NCI-H526 treated with DMSO at 0.1 percent for 48 hours (cell line): ENCODE measurements around the gene KRT8.

Experiments
- DNase-seq: peaks from one replicate; lab custom pipeline; 2025; lab: John Stamatoyannopoulos, UW

The KRT8 gene

DNA sequence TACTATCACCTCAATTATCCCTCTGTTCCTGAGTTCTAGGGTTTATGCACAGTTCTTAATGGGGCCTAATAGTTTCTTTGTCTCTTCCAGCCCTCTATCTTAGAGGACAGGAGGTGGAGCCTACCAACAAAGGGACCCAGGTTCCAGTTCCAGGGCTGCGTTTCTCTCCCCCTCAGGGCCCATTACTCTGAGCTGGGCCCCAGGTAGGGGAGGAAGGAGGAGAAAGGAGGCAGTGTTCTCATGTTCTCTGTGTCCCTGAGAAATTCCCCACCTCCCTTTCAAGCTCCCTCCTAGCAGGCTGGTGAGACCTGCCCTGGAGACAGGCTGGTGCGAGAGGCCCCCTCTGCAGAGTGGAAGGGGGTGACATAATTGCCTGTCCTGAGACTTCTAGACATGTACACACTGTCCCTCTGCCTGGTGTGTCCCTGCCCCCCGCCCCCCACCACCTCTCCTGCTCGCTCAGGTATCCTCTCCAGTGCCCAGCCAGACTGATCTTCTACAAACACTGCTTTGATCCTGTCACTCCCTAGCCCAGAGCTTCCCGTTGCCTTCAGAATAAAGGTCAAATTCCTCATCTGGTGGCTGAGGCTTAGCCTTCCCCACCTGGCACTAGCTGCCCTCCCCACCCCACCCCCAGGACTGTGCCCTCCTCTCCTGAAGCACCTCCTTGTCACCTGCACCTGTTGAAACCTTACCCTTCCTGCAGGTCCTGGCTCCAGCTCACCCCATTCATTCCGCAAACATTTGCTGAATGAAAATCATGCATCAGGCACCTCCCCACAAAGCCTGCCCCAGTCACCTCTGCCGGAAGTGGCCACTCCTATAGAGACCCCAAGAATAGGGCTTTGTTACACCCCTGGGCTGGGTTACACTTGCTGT is 21.1 kb upstream of the KRT8 start:
- peak; percentile 77 for DNase-seq

DNA sequence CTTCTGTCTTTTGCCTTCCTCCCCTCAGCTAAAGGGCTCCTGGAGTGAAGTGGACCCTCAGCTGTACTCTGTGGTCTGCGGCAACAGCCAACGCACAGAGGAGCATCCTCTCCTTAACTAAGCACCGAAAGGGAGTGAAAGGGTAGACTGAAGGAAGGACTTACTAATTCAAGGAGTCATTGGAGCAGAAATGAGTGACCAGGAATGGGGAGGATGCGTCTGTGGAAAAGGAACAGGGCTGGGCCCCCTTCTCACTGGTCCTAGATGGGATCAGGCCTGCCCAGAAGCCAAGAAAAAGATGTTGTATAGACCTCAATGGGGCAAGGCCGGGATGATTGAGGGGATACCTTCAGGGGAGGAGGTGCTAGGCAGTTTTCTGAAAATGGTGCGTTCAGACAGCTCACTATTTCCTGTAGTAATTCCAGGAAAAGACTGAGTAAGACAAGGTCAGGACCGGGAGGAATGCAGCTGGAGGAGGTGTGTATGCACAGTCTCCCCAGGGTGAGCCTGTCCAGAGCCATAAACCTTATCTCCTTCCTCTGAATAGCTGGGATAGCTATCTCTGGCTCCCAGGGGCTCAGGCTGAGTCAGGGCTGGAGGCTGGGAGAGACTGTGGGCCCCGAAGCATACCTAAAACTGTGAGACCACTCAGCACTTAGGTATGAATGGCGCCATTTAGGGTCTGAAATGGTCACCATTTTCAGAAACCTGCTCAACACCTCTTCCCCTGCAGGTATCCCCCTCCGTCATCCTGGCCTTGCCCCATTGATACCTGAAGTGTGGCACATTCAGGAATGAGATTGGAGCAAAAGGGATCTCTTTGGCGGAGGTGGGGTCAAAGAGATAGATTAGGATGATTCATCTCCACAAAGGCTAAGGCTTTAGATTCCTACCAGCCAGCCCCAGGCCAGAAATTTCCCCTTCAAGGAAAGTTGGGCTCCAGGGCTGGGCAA is 20.2 kb upstream of the KRT8 start:
- no peak for DNase-seq

DNA sequence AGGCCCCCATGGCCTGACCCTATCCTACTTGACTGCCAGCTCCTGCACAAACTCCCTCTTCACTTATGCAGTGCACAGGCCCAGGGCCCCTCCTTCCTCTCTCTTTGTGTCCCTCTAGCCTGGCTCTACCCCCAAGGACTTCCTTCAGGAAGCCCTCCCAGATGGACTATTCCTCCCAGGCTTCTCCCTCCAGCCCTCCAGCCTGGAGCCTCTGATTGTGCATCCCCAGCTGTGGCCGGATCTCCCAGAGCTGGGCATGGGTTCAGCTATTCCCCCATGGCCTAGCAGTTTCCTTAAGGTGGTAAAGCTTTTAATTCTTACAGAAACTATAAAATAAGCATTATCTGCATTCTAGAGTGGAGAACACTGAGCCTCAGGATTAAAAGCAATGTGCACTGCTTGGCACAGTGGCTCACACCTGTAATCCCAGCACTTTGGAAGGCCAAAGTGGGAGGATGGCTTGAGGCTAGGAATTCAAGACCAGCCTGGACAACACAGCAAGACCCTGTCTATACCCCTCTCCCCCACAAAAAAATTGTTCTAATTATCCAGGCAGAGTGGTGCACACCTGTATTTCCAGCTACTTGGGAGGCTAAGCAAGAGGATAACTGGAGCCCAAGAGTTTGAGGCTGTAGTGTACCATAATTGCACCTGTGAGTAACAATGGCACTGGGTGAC is 16.8 kb upstream of the KRT8 start:
- DNase-seq, result no peak

DNA sequence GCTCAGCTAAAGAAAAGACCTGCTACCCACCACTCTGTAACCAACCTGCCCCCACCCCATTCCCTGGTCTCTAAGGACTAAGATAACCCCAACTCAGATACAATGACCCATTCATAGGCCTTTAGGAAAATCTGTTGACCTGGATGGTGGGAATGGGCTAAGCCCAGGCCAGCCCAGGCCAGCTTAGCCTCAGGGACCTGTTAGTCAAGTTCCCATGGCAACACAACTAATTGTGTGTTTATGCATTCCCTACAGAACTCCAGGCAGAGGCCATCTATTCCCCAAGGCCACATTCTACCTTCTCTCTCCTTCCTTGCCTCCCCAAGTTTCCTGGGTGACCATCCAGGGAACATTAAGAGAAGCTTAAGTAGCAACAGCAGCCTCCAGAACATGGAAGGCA is 16.1 kb upstream of the KRT8 start:
- DNase-seq, result no peak

DNA sequence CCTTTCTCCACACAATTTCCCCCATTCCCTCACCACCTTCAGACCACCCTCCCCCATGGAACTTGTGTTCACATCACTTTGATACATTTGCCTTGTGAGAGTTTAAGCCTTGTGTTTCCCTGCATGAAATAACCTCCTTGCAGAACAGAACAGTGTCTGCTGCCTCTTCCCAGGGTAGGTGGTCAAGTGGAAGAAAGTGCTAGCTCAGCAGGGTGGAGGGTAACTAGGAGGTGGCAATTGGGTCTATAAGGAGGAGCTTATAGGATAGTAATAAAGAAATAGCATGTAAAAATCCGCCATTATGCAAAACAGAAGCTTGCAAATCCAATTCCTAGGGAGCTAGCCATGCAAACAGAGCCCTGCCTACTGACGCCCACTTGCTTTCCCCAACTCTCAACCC is 13.9 kb upstream of the KRT8 start:
- DNase-seq, result peak; percentile 91

DNA sequence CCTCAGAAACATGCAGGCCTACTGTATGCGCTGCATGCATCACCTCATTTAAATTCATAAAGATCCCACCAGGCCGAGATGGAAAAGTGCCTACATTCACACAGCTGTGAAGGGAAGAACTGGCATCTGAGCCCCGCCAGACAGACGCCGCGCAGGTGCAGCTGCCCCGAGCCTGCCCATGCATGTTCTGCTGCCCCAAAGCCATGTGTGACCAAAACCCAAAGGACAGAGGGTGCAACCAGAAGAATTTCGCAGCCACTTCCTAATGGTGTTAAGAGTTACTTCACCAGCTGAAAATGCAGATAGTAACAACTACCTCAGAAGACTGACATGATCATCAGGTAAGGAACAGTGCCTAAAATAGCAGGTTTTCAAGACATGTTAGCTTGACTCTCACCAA is 13.5 kb upstream of the KRT8 start:
- peak; percentile 50 for DNase-seq

DNA sequence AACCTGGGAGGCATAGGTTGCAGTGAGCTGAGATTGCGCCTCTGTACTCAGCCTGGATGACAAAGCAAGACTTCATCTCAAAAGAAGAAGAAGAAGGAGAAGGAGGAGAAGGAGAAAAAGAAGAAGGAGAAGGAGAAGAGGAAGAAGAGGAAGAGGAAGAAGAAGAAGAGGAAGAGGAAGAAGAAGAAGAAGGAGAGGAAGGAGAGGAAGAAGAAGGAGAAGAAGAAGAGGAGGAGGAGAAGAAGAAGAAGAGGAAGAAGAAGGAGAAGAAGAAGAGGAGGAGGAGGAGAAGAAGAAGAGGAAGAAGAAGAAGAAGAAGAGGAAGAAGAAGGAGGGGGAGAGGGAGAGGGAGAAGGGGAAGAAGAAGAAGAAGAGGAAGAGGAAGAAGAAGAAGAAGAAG is 12.9 kb upstream of the KRT8 start:
- no peak for DNase-seq

DNA sequence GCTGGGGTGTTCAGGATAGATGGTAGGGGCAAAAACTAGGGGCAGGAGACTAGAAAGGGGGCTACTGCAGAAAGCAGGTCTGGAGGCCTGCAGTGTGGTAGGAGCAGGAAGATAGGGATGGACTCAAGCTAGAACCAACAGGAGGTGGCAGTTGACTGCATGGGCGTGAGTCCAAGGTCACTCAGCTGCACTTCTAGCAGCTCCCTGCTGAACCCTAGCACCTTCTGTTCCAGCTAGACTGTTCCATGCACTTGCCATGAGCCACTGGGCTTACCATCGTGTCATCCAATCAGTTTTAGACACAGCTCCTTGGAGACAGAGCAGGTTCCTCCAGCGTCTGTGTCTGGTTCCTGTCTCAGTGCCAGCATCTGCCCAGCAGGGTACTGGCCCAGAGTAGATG is 11.3 kb upstream of the KRT8 start:
- no peak for DNase-seq

DNA sequence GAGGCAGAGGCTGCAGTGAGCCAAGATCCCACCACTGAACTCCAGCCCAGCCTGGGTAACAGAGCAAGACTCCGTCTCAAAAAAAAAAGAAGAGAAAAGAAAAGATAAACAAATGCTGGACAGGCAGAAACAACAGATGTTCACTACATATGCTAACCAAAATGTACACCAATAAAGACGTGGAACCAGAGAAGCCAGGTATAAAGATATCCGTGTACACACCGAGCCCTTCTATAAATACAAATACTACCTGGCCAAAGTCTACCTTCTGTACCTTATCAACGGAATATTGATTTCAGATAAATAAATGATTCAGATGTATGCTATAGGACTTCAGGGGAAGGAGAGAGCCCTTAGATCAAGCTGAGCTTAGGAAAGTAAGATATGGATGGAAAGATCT is 10.8 kb upstream of the KRT8 start:
- DNase-seq, result no peak

DNA sequence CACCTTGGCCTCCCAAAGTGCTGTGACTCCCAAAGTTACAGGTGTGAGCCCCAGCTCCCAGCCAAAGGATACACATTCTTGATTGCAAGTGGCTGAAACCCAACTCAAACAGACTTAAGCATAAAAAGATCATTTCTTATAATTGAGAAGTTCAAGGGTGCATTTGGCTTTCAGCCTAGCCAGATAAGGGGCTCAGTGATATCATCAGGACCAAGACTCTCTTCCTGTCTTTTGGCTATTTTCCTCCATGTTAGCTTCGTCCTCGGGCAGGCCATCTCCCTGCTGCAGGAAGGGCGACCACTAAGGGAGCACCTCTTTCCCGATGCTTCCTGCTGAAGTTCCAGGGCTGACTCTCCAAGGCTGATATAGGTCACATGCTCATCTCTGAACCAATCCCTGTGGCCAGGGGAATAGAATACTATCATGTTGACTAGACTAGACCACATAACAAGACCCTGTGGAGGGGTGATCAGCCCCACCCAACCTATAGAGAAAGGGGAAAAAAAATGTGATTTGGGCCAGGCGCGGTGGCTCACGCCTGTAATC is 9.8 kb upstream of the KRT8 start:
- no peak for DNase-seq

DNA sequence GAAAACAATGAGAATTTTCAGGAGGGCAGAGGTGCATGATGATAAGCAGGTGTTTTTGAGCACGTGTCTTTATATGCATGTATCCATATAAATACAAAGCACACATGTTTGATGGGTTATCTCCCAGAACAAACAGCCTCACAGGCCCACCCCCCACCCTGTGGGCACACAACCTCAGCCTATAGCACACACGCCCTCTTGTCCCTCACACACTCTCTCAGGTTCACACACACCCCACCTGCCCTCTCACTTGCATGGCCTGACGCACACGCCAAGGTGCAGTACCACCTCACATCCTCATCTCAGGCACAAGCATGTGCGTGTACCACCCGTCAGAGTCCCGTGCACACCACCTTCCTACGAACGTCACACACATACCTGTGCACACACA is 8.6 kb upstream of the KRT8 start:
- no peak for DNase-seq

DNA sequence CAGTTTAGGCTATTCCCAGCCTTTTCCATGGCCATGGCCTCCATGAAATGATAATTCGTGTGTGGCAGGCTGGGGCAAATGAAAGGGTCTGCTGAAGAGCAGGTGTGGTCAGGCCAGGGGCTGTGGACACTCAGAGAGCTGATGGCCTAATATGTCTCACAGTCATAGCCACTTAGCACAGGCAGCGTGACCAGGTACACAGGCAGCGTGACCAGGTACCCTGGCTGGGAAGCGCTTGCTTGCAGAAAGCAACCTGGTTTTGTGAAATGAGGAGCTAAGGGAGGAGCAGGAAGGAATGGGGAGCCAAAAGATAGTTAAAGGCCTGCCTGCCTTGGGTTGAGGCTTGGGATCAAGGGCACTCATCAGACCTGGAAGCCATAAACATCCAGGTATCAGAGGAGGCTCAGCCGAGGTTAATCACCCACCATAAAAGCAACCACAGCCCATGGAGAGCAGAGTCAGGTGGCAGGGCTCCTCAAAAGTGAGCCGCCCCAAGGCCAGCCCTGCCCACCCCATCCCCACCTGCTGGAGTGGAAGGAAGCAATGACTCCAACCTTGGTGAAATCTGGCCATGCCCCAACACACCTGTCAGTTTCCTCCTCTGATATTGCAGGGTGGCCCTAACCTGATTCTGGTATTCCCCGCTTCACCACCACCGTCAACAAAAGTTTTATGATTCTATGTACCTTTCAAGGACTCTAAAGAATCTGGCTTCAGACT is 8.0 kb upstream of the KRT8 start:
- no peak for DNase-seq

DNA sequence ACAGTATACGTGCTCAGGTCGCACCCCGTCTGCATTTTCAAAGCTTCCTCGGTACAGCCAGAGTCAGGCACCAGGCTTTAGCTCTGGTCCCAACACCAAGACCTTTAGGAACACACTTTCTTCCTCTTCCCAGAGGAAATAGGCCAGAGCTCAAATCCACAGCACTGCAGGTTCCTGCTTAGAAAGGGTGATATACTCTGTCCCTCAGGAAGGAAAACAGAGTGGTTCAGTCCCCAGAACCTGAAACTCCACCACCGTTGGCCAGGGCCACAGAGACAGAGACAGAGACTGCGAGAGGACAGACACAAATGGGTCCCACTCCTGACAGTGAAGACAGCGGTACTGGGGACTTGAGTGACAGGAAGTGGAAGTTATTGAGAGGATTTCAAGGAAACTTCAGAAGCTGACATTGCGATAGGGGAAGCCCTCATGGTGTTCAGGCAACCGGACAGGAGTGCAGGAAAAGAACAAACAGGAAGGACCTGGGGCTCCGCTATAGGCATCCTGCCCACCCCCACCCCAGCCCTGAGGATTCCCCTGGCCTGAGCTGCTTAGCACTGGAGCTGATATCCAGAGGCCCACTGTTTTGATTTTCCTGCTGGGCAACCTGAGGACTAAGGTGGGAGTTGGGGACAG is 5.5 kb upstream of the KRT8 start:
- DNase-seq, result no peak

DNA sequence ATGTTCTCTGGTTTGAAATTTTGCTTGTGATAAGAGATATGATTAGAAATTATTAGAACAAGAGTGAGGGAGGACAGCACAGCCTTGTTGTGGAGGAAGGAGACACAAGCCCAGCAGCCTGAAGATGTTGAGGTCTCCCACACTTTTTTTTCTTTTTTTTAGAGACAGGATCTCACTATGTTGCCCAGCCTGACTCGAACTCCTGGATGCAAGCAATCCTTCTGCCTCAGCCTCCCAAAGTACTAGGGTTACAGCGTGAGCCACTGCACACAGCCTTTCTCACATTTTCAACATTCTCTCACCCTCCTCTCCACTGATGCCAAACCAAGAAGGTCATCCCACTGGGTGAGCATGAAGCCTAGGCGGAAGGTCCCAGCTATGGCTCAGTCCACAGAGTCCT is 4.9 kb upstream of the KRT8 start:
- DNase-seq, result no peak

DNA sequence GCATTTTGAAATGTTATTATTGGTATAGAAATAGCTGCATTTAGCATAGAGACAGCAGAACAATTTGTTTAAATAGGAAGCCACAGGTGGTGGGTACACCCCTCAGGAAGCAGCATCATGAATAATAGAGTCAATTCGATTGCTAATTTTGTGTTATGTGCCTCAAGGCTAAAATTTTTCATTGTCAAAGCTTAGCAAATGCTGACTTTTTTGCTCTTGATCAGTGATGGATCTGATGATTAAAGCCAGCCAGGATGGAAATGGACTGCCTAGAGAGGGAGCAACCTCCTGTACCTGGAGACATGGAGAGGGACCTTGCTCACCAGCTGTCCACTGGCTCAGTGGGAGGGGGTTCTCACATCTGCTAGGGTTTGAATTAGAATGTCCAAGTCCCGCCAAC is 4.5 kb upstream of the KRT8 start:
- DNase-seq, result no peak

DNA sequence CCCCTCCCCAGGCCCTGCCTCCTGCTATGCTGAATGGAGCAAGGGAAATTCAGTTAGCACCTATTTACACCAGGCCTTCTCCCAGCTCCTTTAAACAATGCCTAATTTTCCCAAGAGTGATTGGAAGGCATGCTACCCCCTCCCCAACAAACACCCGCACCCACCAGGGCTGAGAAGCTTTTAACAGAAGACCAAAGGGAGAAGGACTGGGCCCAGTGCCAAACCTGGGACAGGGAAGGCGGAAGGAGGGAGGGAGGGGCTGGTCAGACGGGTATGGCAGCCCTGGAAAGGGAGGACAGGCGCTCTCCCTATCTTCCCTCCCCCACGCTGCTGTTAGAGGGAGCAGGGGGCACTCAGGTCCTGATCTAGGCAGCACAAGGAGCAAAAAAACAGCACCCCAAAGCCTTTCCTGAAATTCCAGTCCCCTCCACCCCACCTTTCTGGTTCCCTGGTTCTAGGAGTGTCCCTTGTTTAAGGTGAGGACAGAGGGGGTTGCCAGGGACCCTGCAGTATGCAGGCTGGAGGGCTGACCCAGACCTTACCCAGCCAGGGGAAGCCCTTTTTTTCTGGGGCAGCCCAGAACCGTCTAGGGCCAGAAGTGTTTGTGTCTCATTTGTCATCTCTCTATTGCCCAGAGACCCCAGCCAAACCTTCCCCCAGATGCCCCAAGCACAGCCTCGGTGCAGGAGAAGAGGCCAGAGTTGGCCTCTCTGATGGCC is 2.4 kb upstream of the KRT8 start:
- peak; percentile 49 for DNase-seq

DNA sequence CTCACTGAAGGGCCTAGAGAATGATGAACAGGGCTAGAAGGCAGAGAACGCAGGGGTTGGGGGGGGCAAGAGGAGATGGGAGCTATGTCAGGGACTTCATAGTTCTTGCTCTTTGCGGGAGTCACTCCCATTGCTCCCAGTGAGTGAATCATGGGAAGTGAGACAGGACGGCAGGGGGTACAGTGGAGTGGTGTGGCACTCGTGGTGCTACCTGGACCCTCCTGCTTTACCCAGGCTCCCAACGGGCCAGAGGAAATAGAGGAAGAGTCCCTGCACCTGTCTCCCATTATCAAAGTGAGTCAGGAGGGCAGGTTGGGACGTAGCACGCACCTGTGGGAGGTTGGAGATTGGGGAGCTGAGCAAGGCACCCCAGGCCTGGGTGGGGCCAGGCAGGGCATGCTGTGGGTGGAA is 1.3 kb upstream of the KRT8 start:
- no peak for DNase-seq

DNA sequence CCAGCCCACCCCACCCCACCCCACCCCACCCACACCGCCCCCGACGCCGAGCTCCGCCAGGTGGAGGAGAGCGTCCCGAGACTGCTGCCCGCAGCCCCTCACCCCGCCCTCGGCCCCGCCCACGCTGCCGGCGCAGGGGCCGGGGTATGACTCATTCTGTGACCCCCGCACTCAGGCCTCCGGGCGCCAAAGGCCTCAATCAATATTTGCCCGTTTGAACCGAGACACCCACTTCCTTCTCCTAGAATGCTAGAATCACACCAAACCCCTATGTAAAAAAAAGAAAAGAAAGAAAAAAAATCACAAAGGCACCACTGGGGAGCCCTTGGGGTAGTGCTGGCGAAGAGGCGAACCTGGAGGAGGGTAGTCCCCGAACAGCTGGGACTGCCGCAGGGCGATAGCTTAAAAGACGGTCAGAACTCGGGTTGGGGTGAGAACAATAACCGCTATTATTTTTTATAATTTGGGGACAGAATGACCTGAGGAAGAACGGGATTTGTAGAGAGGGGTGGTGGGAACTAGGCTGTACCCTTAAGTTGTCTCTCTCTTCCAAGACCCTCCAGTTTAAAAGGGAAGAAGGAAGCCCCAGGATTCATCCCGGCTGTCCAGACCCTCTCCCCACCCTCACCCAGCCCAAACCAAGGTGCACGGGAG is 894 bp downstream of the KRT8 start:
- DNase-seq, result peak; percentile 69

DNA sequence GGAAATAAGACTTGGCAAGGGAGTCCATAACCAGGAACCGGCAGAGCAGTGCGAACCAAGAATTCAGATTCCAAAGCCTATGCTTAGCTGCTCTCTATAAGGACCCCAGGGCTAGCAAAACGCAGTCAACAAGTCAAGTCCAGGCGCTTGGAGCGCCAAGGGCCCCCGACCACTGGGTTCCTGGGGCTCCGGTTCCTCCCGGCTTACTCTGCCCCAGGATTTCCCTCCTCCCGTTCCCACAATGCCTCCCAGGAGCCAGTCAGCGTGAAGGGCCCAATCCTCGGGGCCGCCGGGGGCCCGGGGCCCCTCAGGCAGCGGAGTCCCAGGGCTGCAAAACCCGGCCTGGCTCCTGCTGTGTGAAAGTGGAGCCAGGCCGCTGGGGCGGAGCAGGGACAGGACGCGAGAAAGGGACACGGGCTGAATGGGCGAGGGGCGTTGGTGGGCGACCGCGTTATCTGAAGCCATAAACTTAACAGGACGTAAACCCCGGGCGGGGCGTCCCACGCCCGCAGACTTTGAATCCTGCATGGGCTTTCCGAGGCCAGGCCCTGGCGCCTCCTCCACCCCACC is 1.5 kb downstream of the KRT8 start:
- peak; percentile 82 for DNase-seq
